Renal cortex interstitium (tissue), 11 donors: ENCODE data around the gene STARD8. TPM values are rescaled to one million over a fixed set of nuclear protein-coding genes. Genes with fewer than 3 reads are reported as not detected.
"Not testable (repeated sequence)": the region's sequence is repeated elsewhere in the genome, so short reads cannot be mapped to it uniquely, and the experiment has no call there.

Experiments
- DNase-seq, 11 donors: peaks; one replicate each; pipeline ENCODE4 v3.0.0-alpha.2; 2013; ENCODE audit warnings: low read depth in 9 of 11, low spot score in 4 of 11; ENCODE audit errors: extremely low read depth in 1 of 11
- polyA plus RNA-seq, 3 donors: library from polyadenylated mRNA; unstranded; fragments of 120-200 nt; gene quantifications; one replicate each; pipeline ENCODE4 v1.2.1, GENCODE V29; 2013; ENCODE audit not compliant: insufficient read length in 3 of 3

STARD8 gene
- polyA plus RNA-seq, 3 donors, result 17.1 to 21.3 (median 21.0) TPM

DNA sequence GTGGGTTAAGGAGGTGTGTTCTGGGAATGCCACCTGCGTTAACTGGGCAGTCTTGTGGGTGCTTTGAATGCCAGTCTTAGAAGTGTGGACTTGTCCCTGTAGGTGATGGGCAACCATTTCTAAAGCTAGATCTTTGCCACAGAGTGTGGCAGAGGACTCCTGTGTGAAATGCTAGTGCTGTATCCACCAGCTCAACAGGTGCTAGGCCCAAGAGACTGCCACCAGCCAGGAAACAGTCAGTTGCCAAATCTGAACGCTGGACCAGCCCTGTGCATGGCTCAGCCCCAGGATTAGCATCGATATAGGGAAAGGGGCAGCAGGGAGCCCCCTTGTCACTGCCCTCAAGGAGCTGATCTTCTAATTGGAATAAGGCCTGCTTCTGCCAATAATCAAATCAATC, 35.3 kb downstream of the STARD8 start:
- no peak for DNase-seq

- no peak for DNase-seq
Measured at GRCh38 chrX:68683580-68683979, 36.1 kb downstream of the STARD8 start.

DNA sequence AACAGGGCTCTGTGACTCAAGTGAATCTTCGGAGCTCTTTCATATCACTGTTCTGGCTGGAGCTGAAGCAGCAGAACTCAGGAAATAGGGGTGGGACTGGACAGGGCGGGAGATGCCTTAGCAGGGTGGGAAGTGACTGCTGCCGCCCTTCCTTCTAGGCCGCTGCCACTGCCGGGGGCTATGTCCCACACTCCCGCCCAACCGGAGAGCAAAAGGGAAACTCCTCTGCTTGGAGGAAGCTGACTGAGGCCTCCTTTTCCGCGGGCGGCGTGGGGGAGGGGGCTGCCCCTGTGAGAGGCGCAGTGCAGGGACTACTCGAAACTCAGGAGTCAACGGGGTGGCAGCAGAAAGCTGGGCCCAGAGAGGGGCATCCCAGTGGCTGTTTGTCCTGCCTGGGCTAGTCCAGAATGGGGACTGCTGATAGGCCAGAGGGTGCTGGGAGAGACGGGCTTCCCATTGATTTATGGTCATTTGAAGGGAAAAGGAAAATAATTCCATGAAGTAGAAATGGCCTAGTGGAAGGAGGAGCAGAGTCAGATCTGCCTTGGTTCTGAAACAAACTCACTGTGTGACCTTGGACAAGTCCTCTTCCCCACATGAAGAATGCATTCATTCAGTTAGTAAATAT, 36.9 kb downstream of the STARD8 start:
- no peak for DNase-seq

- DNase-seq, result no peak
Measured at GRCh38 chrX:68684919-68685304, 37.4 kb downstream of the STARD8 start.

- DNase-seq, result no peak
Measured at GRCh38 chrX:68685685-68686084, 38.2 kb downstream of the STARD8 start.

DNA sequence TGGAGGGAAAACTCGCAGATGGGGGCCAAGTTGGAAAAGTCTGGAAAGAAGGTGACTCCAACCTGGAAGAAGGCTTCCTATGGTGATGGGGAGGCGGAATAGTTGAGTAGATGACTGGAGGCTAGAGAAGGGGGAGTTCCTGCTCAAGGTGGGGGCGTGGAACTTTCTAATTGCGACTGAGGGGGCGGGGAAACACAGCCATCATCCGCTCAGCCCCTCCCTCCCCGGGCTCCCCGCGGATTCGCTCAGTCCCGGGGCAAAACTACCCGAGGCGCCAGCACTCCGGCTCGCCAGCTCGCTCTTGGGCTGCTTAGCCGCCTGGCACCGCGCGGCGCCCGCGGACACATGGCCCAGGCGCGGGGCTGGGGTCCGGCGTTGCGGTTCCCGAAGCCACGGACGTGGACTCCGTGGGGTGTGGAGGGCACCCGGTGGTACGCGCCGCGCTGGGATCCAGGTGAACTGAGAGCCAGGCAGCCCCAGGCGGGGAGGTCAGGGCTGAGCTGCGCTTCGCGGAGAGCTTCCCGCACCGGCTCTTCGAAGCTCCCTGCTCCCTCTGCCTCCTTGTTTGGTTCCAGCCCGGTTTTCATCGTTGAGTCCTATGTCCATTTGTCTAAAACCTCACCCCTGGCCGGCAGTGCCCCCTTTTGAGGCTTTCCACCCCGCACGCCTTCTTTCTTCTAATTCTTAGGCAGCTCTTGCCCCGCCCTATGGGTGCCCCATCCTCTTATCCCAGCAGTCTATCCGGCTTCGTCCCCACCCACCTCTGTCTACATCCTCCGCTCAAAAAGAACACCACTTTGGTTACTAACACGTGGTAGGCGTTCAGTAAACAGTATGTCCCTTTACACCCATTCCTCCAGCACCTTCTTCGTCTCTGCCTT, 38.9 kb downstream of the STARD8 start:
- no peak for DNase-seq

GRCh38 chrX:68688931-68689330, 41.5 kb downstream of the STARD8 start:
- not testable (repeated sequence) for DNase-seq

GRCh38 chrX:68690936-68691501, 43.6 kb downstream of the STARD8 start:
- DNase-seq, result no peak

GRCh38 chrX:68691921-68692320, 44.5 kb downstream of the STARD8 start:
- no peak for DNase-seq

GRCh38 chrX:68692651-68693050, 45.2 kb downstream of the STARD8 start:
- no peak for DNase-seq

- peak in 2 of 11 donors; percentile 51 to 56 for DNase-seq
Measured at GRCh38 chrX:68693481-68694434, 46.3 kb downstream of the STARD8 start.

DNA sequence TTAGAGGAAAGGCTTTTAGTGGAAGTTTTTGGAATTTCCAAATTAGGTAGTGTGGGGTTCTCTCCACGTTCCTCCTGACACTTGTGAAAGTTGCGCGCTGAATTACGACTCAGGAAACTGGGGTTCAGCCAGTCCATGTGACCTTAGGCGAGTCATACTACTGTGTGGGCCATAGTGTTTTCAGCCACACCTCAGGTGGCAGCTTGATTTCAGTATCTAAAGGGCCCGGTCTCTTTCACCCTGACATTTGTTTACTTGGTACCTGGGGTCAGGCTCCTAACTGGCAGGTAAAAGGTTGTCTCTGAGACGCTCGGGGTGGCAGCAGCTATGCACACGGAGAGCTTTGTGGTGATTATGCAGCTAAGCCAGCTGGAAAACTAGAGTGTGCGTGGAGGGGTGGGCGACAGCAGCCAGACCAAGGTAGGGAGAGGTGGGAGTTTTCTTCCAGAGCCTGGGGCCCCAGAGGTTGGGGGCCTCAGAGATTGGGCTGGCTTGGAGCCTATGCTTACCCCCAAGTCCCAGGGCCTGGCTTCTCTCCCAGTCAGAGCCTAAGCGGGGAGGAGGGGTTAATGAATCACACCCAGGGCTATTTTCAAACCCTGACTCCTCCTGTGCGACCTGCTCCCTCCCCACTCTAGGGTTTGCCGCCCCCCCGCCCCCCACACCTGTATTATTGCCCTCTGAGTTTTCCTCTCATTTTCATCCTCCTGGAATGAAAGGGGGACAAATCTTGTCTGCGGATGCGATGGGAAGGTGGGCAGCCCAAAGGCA, 47.2 kb downstream of the STARD8 start:
- no peak for DNase-seq

DNA sequence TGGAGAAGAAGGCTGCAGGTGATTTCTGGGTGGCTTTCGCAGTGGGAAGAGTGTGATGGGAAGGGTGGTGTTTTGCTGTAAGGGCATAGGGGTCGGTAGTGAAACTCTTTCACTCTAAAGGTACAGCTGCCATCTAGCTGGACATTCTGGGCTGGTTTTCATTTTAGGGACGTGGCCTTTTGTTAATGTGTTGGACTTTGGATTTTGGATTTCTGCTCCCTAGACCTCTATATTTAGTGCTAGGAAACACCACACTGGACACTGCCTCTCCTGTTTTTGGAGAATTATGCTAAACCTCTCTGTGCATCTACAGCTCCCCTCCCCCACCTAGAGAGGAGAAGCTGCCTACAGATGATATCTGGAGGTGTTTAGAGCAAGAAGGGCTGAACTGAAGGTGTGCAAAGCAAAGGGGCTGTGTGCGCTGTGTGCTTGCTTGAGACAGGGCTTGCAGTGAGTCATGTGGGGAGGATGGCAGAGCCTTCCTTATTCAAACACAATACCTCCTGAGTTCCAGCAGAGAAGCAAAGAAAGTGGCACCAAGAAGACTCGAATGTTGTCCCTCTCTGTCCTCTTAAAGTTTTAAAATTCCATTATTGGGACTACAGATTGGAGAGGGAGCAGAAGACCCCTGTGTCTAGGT, 47.9 kb downstream of the STARD8 start:
- no peak for DNase-seq

DNA sequence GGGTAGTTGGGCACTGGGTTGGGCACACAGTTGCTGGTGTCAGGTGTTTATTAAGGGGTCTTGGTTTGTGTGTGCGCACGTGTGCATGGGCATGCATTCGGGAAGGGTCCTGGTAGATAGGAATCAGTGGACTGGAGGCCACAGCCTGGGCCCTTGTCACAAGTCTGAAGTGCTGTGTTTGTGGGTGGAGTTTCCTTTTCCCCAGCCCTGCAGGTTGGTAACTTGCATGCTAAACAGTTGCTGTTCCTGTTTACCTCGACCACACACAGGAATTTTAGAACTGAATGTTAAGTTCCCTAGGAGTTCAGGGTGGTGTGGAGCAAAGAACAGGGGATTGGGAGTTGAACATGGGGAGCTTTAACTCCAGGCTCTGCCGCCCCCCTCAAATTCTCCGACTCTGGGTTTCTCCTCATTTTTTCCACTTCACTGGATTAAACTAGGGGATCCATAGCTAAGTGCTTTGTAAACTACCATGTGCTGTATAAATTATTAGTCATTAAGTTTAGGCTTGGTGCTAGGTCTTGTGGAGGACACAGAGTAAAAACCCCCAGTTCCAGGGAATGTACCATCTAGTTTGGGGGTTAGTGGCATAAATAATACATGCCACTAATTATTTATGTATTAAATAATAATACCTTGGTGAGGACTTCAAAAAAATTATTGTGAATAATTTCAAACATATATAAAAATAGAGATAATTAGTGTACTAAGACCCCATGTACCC, 49.0 kb downstream of the STARD8 start:
- no peak for DNase-seq

DNA sequence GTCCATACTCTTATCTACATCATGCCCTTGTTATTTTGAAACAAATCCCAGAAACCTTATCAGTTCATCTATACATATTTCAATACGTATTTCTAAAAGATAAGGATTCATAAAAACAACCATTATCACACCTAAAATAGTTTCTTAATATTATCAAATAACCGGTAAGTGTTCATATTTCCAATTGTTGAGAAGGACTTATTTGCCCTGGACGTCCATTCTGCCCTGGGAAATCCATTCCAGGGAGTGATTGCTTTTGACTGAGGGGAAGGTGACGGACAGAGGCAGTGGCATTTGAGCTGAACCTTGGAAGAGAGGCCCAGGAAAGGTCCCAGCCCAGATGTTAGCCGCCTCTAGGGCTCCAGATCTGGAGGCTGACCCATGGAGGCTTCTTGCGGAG, 49.6 kb downstream of the STARD8 start:
- no peak for DNase-seq

DNA sequence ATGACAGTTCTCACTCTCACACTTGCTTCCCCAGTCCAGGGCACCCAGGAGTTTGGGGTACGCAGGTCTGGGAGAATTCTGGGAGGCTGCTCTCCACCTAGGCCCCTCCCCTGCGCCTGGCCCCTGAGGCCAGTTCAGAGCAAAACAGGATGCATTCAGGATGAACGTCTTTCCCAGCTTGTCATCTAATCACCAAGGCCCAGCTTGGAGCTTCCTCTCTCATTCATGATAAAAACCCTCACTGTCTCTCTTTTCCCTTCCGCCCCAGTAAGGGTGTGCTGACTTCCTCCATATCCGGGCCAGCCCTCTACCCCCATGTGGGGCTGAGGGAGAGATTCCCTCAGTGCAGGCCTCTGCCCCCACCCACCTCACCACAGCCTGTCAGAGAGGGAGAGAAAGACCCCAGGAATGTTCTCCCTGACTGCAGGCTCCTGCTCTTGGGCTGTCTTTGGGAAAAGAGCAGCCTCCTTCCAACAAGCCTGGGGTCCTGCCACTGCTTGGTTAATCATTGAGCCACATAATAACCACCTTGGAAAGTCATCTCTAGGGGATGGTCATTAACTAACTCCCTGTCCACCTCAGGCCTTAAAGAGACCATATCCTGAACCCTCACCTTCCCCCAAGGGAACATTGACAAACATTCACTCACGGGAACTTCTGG, 50.1 kb downstream of the STARD8 start:
- no peak for DNase-seq

GRCh38 chrX:68698942-68699341, 51.5 kb downstream of the STARD8 start:
- DNase-seq, result no peak
